ENCODE measurements around the gene FBXO36. TPM values are rescaled to one million over a fixed set of nuclear protein-coding genes. Genes with fewer than 3 reads are reported as not detected.

FBXO36 gene, protein sequence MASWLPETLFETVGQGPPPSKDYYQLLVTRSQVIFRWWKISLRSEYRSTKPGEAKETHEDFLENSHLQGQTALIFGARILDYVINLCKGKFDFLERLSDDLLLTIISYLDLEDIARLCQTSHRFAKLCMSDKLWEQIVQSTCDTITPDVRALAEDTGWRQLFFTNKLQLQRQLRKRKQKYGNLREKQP
- total RNA-seq: 1.8 TPM
- long read RNA-seq, partial matches to known transcripts: 0 of 3 reads
- long read RNA-seq, other reads (novel, unspliced or antisense): 0 of 3 reads

DNA sequence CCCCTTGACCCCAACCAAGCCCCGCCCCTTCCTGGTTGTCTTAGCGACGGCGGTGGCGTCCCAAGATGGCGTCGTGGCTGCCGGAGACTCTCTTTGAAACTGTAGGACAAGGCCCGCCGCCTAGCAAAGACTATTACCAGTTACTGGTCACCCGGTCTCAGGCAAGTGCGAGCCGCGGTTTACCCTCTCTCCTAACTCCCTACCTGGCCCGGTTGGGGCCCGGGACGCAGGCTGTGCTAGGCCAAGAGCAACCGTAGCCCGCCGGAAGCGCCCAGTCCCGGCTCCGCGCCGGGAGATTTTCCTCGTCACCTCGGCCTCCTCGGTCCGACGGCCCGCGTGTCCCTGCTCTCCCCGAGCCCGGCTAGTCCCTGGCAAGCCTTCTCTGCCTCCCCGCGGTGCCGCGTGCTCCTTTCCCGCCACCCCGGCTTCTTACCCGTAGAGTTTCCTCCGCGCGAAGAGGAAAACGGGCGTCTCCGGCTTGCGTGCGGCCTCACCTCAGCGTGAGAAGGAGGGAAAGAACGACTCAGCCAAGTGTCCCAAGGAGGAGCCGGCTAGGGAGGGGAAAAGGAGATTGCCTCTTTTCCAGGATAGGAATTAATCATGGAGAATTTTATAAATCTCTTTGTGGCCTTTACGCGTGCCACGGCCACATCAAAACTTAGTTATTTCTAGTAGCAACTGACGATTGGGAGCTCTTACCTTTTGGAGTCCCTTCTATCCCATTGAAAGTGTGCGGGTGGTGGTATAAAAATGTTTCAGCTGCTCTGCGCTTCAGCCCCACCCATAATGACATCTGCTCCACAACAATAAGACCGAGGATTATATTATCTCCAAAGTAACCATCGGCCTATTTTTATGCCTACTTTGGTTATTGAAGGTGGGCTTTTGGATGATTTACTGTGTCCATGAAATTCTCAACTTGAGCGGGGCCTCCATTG, at the start of gene FBXO36:
Gene FBXO36 (plus strand): TSS at position 55 of the 938 bp plus-strand sequence. CDS start 11 bp downstream, at position 66.
- TF ChIP-seq, protein P1, sequence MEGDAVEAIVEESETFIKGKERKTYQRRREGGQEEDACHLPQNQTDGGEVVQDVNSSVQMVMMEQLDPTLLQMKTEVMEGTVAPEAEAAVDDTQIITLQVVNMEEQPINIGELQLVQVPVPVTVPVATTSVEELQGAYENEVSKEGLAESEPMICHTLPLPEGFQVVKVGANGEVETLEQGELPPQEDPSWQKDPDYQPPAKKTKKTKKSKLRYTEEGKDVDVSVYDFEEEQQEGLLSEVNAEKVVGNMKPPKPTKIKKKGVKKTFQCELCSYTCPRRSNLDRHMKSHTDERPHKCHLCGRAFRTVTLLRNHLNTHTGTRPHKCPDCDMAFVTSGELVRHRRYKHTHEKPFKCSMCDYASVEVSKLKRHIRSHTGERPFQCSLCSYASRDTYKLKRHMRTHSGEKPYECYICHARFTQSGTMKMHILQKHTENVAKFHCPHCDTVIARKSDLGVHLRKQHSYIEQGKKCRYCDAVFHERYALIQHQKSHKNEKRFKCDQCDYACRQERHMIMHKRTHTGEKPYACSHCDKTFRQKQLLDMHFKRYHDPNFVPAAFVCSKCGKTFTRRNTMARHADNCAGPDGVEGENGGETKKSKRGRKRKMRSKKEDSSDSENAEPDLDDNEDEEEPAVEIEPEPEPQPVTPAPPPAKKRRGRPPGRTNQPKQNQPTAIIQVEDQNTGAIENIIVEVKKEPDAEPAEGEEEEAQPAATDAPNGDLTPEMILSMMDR (IDR thresholded peaks at IDR 0.05): no peak
- Histone ChIP-seq H3K36me3 (peaks cover 6% of the 10 kb centered on the region), H3K4me1 (peaks cover 25% of the 10 kb centered on the region), H3K27ac (peak within 1 kb of the TSS; percentile 93), H3K27me3 (no peaks in the 10 kb centered on the region), H3K4me3 (peak within 1 kb of the TSS; percentile 93), H3K9me3 (no peaks in the 10 kb centered on the region)
- DNase-seq (peak; percentile 94), ATAC-seq (peak; percentile 78)
- intact Hi-C loops (cut with DNase I): no loop called here

DNA sequence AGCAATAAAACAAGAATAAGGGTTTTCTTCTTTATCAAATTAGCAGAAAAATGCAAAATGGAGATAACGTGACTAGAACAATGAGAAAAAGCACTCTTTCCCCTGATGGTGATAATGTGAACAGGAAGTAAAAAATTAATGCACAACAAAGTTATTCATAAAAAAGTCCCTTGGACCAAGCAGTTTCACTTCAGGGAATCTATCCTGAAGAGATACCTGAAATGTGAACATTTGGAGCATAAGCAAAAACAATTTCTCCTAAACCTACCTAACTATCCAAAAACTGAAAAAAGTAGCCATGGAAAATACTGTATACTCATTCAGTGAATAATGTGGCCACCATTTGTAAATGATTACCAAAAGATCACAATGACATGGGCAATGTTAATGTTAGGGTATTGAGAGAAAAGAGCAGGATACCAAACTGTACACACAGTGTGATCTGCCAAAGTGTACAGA, 49.2 kb upstream of the FBXO36 start:
- no peak for ATAC-seq
- TF ChIP-seq, protein P1 (IDR thresholded peaks at IDR 0.05): no peak

DNA sequence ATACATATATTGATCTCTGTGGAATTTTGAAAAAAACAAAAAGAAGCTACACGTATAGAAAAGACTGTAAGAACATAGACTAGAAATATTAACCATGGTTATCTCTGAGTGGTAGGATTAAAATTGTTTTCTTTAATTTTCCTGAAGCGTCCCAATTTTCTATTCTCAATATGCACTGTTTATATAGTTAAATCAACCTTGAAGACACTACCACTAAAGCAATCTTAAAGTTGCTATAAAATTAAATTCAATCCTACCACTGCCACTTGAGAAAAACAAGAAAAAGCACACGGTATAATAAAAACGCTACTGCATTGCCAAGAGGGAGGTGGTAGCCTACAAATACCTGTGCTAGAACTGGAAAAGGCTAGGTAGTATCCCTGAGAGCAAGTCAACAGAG, 47.7 kb upstream of the FBXO36 start:
- intact Hi-C loops (cut with DNase I): no loop called here
- DNase-seq: no peak
- H3K27me3 ChIP-seq: no peaks in the 10 kb centered on the region
- H3K4me3 ChIP-seq: no peak overlapping the region
- ATAC-seq: no peak
- no peak overlapping the region for H3K27ac ChIP-seq
- H3K9me3 ChIP-seq: no peaks in the 10 kb centered on the region
- TF ChIP-seq, protein P1 (IDR thresholded peaks at IDR 0.05): no peak
- peaks cover 34% of the 10 kb centered on the region for H3K36me3 ChIP-seq
- peaks cover 16% of the 10 kb centered on the region for H3K4me1 ChIP-seq

More for the DNA sequence above, 49.2 kb upstream of the FBXO36 start:
- Histone ChIP-seq H3K27me3 (no peaks in the 10 kb centered on the region), H3K9me3 (no peaks in the 10 kb centered on the region), H3K27ac (no peak overlapping the region), H3K36me3 (peaks cover 20% of the 10 kb centered on the region), H3K4me3 (no peak overlapping the region), H3K4me1 (peaks cover 16% of the 10 kb centered on the region)
- intact Hi-C loops (cut with DNase I): no loop called here
- DNase-seq: no peak

DNA sequence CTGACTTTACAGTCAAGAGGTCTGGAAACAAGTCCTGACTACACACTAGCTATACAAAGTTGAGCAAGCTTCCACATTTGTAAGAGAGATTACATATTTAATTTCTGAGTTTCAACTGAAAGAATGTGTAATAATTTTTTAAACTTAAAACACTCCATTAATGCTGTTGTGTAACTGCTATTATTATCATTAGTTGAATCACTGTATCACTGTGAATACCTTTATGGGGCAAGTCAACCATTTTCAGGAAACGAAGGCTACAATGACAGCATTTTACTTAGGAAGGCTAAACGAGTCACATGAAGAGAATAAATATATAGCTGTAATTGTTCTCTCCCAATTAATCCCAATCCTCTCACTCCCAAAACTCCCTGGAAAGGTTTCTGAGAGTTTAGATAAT, 46.8 kb upstream of the FBXO36 start:
- H3K4me3 ChIP-seq: no peak overlapping the region
- DNase-seq (no peak), ATAC-seq (no peak)
- intact Hi-C loops (cut with DNase I): no loop called here
- no peaks in the 10 kb centered on the region for H3K9me3 ChIP-seq
- H3K27ac ChIP-seq: no peak overlapping the region
- TF ChIP-seq, protein P1 (IDR thresholded peaks at IDR 0.05): no peak
- no peaks in the 10 kb centered on the region for H3K27me3 ChIP-seq
- peaks cover 16% of the 10 kb centered on the region for H3K4me1 ChIP-seq
- H3K36me3 ChIP-seq: peaks cover 44% of the 10 kb centered on the region

DNA sequence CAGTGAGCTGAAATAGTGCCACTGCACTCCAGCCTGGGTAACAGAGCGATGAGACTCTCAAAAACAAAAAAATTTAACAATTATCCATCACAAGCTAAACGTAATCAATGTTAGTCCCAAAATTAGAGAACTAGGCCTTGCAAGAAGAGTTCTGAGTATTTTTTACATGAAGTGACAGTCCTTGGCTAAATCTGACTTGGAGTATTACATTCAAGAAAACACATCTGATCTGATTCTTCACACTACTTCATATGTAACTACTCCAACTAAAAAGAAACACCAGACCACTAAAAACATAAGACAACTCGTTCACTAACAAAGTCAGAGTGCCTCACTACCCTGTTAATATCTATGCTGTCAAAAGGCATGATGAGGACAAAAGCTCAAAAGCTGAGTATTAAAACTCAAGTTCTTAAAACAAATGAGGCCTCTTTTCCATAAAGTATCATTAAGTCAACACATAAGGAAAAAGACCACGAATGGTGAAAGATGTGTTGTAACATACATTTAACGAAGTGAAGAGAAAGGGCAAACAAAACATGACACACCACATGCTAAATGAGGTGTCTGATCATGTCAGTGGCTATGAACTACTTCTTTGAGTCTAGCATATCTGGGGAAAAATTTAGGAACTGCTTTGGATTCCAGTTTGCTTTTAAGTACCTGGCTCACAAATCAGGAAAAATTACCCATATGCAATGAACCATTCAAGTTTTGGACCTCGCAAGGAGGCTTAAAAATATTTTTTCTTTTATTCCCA, 42.9 kb upstream of the FBXO36 start:
- Histone ChIP-seq H3K4me1 (peaks cover 5% of the 10 kb centered on the region), H3K9me3 (no peaks in the 10 kb centered on the region), H3K4me3 (no peak overlapping the region), H3K27me3 (no peaks in the 10 kb centered on the region), H3K27ac (no peak overlapping the region), H3K36me3 (peaks cover 45% of the 10 kb centered on the region)
- no peak for ATAC-seq
- DNase-seq: no peak
- intact Hi-C loops (cut with DNase I): no loop called here
- TF ChIP-seq, protein P1 (IDR thresholded peaks at IDR 0.05): no peak
